Measurements from ENCODE around the gene TCERG1L. TPM values are rescaled to one million over a fixed set of nuclear protein-coding genes. Genes with fewer than 3 reads are reported as not detected.

Gene TCERG1L
- total RNA-seq, 2 experiments from 2014 or later, result 0.70 to 0.80 TPM

DNA sequence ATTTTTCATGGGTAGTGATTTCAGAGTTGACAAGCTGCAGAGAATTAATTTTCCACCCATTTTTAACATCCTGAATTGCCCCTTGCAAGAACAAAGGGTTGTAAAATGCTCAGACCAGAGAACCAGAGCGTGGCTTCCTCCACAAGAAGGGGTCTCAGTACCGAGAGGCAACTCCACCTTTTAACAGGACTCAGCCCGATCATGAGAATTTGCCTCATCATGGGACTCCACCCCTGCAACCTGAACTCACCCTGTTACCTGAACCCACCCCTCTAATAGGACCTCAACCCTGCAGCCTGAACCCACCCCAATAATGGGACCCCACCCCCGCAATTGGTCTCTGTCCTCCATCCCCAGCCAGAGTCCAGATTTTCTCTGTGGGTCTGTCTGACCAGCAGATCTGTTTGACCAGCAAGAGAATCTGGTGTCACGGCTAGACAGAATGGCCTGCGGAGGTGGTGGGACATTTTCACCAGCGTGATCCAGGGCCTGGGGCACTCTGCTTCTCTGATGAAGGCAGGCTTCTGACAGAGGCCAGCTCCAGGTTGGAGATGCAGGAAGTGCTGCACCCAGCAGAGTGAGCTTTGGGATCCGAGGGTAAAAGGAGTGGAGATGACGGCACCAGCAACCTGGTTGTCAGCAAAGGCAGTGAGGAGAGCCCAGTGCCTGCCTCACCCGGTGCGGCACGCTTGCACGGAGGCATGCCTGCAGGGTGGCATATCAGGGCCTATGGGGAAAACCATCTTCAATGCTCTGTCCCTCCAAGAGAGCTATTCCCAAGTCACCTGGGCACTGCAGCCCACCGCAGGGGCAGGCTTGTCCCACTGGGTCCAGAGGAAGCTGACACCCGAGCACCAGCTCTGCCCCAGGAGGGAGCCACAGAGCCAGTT, 136.6 kb downstream of the TCERG1L start:
- POLR2A ChIA-PET, result no interaction called here
- CTCF ChIA-PET, result no interaction called here

- POLR2A ChIA-PET, result no interaction called here
- CTCF ChIA-PET, result no interaction called here
These were observed 137.3 kb downstream of the TCERG1L start for GRCh38 chr10:131174211-131174565.

- CTCF ChIA-PET, result no interaction called here
- POLR2A ChIA-PET, result no interaction called here
These were observed 137.9 kb downstream of the TCERG1L start for GRCh38 chr10:131173484-131174210.

GRCh38 chr10:131172433-131172832, 139.1 kb downstream of the TCERG1L start:
- ChIA-PET POLR2A (no interaction called here), CTCF (no interaction called here)

DNA sequence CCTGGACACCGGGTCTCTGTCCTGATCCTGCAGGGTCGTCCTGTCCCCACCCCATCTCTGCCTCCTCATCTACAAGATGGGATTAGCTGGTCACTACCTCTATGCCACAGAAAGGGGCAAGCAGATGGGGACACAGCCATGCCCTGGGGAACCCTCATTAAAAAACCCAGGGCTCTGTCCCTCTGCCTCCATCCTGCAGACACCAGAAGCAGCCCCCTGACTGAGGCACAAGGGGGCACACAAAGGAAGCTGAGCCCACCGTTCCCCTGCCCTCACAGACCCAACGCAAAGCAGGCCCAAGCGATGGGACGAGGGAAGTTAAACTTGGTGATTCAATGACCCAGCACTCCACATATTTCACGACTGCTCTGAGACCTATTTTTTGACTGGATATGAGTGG, 142.4 kb downstream of the TCERG1L start:
- ChIA-PET CTCF (no interaction called here), POLR2A (no interaction called here)

- ChIA-PET CTCF (no interaction called here), POLR2A (no interaction called here)
These were observed 143.2 kb downstream of the TCERG1L start for GRCh38 chr10:131168238-131168875.

- CTCF ChIA-PET, result no interaction called here
- POLR2A ChIA-PET, result no interaction called here
These were observed 144.3 kb downstream of the TCERG1L start for GRCh38 chr10:131167036-131167860.

DNA sequence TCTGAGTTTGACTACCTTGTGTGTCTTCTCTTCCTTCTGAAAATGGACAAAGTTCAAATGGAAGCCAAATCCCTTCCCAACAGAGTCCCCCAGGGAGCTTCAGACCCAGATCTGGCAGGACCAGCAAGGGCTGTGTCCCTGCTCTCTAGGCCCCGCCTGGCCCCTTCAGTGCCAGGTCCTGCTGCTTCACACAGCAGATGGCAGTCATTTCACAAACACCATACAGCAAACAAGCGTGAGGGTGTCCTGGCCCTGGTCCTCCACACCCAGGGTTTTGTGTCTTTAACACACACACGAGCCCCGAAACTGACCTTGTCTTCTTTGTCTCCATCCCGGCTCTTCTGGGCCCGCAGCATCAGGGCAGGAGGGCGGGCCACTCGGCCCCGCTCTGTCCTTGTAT, 145.0 kb downstream of the TCERG1L start:
- ChIA-PET POLR2A (no interaction called here), CTCF (no interaction called here)

DNA sequence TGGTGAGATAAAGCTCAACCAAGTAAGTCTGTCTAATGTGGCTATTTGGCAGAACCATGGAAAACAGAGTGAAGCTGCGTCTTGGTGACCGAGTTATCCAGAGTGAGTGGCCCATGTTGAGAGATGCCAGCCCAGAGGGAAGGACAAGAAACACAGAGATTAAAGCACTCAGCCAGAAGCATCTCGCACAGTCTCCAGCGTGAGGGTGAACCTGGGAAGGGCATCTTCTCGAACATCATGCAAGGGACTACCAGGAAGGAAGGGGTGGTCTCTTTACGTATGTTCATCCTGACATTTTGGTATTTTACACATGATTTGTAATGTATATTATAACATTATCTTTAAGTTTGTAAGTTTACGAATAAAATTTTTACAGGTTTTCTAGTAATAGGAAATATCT, 146.4 kb downstream of the TCERG1L start:
- ChIA-PET CTCF (no interaction called here), POLR2A (no interaction called here)

GRCh38 chr10:131162866-131163843, 148.4 kb downstream of the TCERG1L start:
- ChIA-PET CTCF (no interaction called here), POLR2A (no interaction called here)

- CTCF ChIA-PET, result no interaction called here
- POLR2A ChIA-PET, result no interaction called here
These were observed 149.3 kb downstream of the TCERG1L start for GRCh38 chr10:131162211-131162610.

DNA sequence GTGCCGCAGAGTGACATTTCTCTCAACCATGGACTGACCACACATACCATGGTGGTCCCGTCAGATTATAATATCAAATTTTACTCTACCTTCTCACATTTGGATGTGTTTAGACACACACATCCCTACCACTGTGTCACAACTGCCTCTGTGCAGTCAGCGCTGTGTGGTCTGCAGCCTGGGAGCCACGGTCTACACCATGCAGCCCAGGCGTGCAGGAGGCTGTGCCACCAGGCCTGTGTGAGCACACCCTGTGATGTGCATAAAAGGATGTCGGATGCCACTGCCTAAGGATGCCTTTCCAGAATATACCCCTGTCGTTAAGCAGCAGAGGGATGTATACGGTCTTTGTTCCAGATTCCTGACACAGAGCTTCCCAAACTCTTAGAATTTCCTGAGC, 150.4 kb downstream of the TCERG1L start:
- ChIA-PET POLR2A (no interaction called here), CTCF (no interaction called here)

DNA sequence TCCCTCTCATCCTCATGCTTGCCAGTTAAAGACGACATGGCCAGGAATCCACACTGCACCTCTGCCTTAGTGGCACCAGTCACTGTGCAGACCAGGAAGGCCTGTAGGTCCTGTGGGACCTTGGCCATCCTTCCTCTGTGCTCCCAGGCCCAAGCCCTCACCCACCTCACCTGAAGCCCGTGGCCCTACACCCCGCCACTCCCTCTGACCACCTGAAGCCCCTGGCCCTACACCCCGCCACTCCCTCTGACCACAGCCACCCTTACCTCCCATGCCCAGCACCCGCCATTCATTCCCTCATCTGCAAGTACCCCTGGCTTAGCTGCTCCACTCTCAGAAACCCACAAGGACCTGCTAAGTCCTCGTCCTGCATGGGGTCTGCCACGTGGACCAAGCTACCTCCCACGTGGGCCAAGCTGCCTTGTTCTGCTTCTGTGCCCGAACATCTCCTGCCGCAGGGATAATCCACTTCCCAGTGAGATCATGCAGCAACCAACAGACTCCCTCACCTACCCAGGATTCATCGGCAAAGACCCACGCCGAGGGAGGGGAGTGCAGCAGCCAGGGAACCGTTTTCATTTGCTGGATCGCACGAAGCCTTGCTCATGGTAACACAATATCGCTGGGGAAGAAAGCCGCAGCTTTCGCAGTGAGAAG, 151.2 kb downstream of the TCERG1L start:
- ChIA-PET POLR2A (no interaction called here), CTCF (no interaction called here)

DNA sequence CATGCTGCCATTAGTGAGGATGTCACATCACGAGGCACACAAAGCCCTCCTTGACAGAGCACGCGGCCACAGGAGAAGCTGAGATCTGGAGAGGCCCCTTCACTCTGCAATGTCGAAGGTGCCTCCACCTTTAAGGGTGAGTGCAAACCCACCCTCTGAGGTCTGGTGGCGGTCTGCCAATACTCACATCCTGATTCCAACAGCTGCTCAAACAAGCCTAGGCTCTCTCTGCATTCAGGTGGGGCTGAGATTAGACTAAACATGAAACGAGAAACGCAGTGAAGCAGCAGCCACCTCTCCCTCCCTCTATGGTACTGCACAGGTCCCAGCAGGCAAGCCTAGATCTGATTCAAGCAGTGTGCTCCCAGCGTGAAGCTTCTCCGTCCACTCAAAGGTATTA, 151.8 kb downstream of the TCERG1L start:
- ChIA-PET CTCF (no interaction called here), POLR2A (no interaction called here)

GRCh38 chr10:131158695-131159094, 152.8 kb downstream of the TCERG1L start:
- CTCF ChIA-PET, result no interaction called here
- POLR2A ChIA-PET, result no interaction called here

GRCh38 chr10:131157899-131158298, 153.6 kb downstream of the TCERG1L start:
- ChIA-PET CTCF (no interaction called here), POLR2A (no interaction called here)

DNA sequence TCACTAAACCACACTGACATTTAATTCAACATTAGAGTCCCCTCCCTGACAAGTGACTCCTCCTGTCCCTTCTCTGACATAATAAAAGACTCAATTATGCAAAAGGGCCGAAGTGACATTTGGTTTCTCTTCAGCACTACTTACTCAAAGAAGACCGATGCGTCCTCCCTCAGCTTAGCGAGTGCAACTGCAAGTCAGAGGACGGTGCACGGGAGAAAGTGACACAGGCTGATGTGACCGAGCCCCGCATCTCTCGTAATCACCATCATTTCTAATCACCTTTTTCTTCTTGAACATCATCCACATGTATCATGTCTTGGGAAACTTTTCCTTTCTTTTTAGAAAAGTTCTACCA, 155.7 kb downstream of the TCERG1L start:
- CTCF ChIA-PET, result no interaction called here
- POLR2A ChIA-PET, result no interaction called here

- ChIA-PET POLR2A (no interaction called here), CTCF (no interaction called here)
These were observed 156.2 kb downstream of the TCERG1L start for GRCh38 chr10:131155218-131155875.

Measured in activated CD8-positive, alpha-beta memory T cell treated with anti-CD3 and anti-CD28 coated beads for 36 hours (primary cell).